ENCODE data around the gene SP2.

Gene SP2

DNA sequence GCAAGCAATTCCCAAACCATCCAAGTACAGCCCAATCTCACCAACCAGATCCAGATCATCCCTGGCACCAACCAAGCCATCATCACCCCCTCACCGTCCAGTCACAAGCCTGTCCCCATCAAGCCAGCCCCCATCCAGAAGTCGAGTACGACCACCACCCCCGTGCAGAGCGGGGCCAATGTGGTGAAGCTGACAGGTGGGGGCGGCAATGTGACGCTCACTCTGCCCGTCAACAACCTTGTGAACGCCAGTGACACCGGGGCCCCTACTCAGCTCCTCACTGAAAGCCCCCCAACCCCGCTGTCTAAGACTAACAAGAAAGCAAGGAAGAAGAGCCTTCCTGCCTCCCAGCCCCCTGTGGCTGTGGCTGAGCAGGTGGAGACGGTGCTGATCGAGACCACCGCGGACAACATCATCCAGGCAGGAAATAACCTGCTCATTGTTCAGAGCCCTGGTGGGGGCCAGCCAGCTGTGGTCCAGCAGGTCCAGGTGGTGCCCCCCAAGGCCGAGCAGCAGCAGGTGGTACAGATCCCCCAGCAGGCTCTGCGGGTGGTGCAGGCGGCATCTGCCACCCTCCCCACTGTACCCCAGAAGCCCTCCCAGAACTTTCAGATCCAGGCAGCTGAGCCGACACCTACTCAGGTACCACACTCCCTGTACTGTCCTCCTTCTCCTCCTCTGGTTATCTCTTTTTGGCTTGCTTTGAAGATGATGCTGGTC, 20.6 kb downstream of the SP2 start:
- no peak for TF ChIP-seq FOXM1 (IDR thresholded peaks at IDR 0.05; ENCODE audit: borderline replicate concordance, low read depth)
- TF ChIP-seq TAF1 (IDR thresholded peaks at IDR 0.05; ENCODE audit: low read depth): no peak
- TF ChIP-seq CEBPB (IDR thresholded peaks at IDR 0.05): no peak
- TF ChIP-seq EP300 (IDR thresholded peaks at IDR 0.05; ENCODE audit: borderline replicate concordance): no peak
- TF ChIP-seq YY1 (IDR thresholded peaks at IDR 0.05; ENCODE audit: low read depth): no peak
- TF ChIP-seq, protein P1, sequence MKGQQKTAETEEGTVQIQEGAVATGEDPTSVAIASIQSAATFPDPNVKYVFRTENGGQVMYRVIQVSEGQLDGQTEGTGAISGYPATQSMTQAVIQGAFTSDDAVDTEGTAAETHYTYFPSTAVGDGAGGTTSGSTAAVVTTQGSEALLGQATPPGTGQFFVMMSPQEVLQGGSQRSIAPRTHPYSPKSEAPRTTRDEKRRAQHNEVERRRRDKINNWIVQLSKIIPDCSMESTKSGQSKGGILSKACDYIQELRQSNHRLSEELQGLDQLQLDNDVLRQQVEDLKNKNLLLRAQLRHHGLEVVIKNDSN (IDR thresholded peaks at IDR 0.05): no peak
- TF ChIP-seq CREB1 (IDR thresholded peaks at IDR 0.05; ENCODE audit: low read depth): no peak
- TF ChIP-seq TCF12 (IDR thresholded peaks at IDR 0.05; ENCODE audit: low read depth): no peak
- TF ChIP-seq EGR1 (IDR thresholded peaks at IDR 0.05): no peak
- TF ChIP-seq REST (IDR thresholded peaks at IDR 0.05; ENCODE audit: low read depth): no peak
- no peak for TF ChIP-seq RAD21 (IDR thresholded peaks at IDR 0.05; ENCODE audit: low read depth)
- TF ChIP-seq ZBTB7A (IDR thresholded peaks at IDR 0.05; ENCODE audit: low read depth): no peak
- TF ChIP-seq, protein P2, sequence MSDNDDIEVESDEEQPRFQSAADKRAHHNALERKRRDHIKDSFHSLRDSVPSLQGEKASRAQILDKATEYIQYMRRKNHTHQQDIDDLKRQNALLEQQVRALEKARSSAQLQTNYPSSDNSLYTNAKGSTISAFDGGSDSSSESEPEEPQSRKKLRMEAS (IDR thresholded peaks at IDR 0.05): no peak

GRCh38 chr17:47917581-47917980, 21.5 kb downstream of the SP2 start:
- TF ChIP-seq YY1 (IDR thresholded peaks at IDR 0.05; ENCODE audit: low read depth): no peak
- TF ChIP-seq, protein P1 (IDR thresholded peaks at IDR 0.05): no peak
- TF ChIP-seq TAF1 (IDR thresholded peaks at IDR 0.05; ENCODE audit: low read depth): no peak
- no peak for TF ChIP-seq NFIC (IDR thresholded peaks at IDR 0.05)

- no peak for TF ChIP-seq NFIC (IDR thresholded peaks at IDR 0.05)
- no peak for TF ChIP-seq CEBPB (IDR thresholded peaks at IDR 0.05)
- TF ChIP-seq ZBTB7A (IDR thresholded peaks at IDR 0.05; ENCODE audit: low read depth): no peak
- no peak for TF ChIP-seq TAF1 (IDR thresholded peaks at IDR 0.05; ENCODE audit: low read depth)
- TF ChIP-seq RAD21 (IDR thresholded peaks at IDR 0.05; ENCODE audit: low read depth): no peak
- no peak for TF ChIP-seq EP300 (IDR thresholded peaks at IDR 0.05; ENCODE audit: borderline replicate concordance)
- no peak for TF ChIP-seq TCF12 (IDR thresholded peaks at IDR 0.05; ENCODE audit: low read depth)
- TF ChIP-seq FOXM1 (IDR thresholded peaks at IDR 0.05; ENCODE audit: borderline replicate concordance, low read depth): no peak
- TF ChIP-seq, protein P1 (IDR thresholded peaks at IDR 0.05): no peak
- no peak for TF ChIP-seq CREB1 (IDR thresholded peaks at IDR 0.05; ENCODE audit: low read depth)
Observed at GRCh38 chr17:47918006-47918405, 22.0 kb downstream of the SP2 start.

GRCh38 chr17:47918991-47919390, 23.0 kb downstream of the SP2 start:
- TF ChIP-seq, protein P2 (IDR thresholded peaks at IDR 0.05): no peak
- no peak for TF ChIP-seq FOXM1 (IDR thresholded peaks at IDR 0.05; ENCODE audit: borderline replicate concordance, low read depth)
- TF ChIP-seq NFIC (IDR thresholded peaks at IDR 0.05): no peak

- TF ChIP-seq NFIC (IDR thresholded peaks at IDR 0.05): no peak
- no peak for TF ChIP-seq EGR1 (IDR thresholded peaks at IDR 0.05)
Observed at GRCh38 chr17:47924785-47925677, 29.0 kb downstream of the SP2 start.

DNA sequence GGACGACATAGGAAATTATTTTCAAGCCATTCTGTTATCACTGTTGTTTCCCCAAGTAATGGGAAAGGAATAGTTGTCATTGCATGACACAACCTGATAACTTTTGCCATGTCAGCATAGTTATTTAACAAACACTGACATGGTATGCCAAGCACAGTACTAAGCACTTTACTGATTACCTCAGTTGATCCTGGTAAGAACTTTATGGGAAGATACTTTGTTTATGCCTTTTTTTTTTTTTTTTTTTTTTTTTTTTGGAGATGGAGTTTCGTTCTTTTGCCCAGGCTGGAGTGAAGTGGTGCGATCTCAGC, 29.6 kb downstream of the SP2 start:
- TF ChIP-seq TAF1 (IDR thresholded peaks at IDR 0.05; ENCODE audit: low read depth) (no peak), CEBPB (IDR thresholded peaks at IDR 0.05) (no peak), YY1 (IDR thresholded peaks at IDR 0.05; ENCODE audit: low read depth) (no peak), EP300 (IDR thresholded peaks at IDR 0.05; ENCODE audit: borderline replicate concordance) (no peak), EGR1 (IDR thresholded peaks at IDR 0.05) (no peak), TCF12 (IDR thresholded peaks at IDR 0.05; ENCODE audit: low read depth) (no peak), FOXM1 (IDR thresholded peaks at IDR 0.05; ENCODE audit: borderline replicate concordance, low read depth) (no peak), NFIC (IDR thresholded peaks at IDR 0.05) (no peak), RAD21 (IDR thresholded peaks at IDR 0.05; ENCODE audit: low read depth) (no peak), REST (IDR thresholded peaks at IDR 0.05; ENCODE audit: low read depth) (no peak), TEAD4 (IDR thresholded peaks at IDR 0.05) (no peak), CREB1 (IDR thresholded peaks at IDR 0.05; ENCODE audit: low read depth) (no peak), ZBTB7A (IDR thresholded peaks at IDR 0.05; ENCODE audit: low read depth) (no peak)
- TF ChIP-seq, protein P2 (IDR thresholded peaks at IDR 0.05): no peak
- TF ChIP-seq, protein P1 (IDR thresholded peaks at IDR 0.05): no peak

Measured in Ishikawa (cell line).